ENCODE data around the gene DDX3X.
"Not testable (repeated sequence)": the region's sequence is repeated elsewhere in the genome, so short reads cannot be mapped to it uniquely, and the experiment has no call there.

Gene DDX3X

DNA sequence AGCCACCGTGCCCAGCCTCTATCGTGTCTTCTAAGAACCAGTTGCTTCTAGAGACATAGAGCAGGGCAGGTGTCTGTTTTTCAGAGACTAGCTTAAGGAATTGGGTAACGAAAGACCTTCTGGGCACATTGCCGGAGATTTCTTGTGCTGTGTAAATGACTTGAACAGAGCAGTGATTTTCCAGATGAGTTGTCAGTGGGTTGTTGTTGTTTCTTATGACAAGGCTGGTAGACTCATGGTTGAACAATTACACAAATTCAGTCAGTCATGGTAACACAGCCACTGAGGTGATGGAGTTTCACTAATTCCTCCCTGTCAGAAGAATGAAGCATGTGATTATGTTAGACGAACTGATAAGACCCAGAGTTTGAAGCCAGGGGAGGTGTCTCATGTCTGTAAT lies 20.5 kb upstream of the DDX3X start:
- Histone ChIP-seq H3K9me2 (replicated peaks; ENCODE audit: low read depth, low read length) (no peaks in the 10 kb centered on the region), H3K9ac (ENCODE audit: low read depth, low read length, poor library complexity, severe bottlenecking) (no peak overlapping the region), H3K4me2 (ENCODE audit: low read depth, low read length, poor library complexity, severe bottlenecking) (no peak overlapping the region), H3F3A (ENCODE audit: low read depth) (no peaks in the 10 kb centered on the region), H3K36me3 (ENCODE audit: insufficient read depth, low read length) (no peaks in the 10 kb centered on the region), H2AFZ (ENCODE audit: low read length) (no peak overlapping the region), H3K4me1 (ENCODE audit: insufficient read depth, low read length, poor library complexity, severe bottlenecking) (no peaks in the 10 kb centered on the region), H4K20me1 (ENCODE audit: insufficient read depth, low read length, poor library complexity, severe bottlenecking) (no peaks in the 10 kb centered on the region), H3K4me3 (ENCODE audit: low read length, poor library complexity, severe bottlenecking) (no peak overlapping the region), H3K9me3 (ENCODE audit: insufficient read depth, low read depth, low read length) (no peaks in the 10 kb centered on the region), H3K27me3 (ENCODE audit: insufficient read depth, low read length, poor library complexity, severe bottlenecking) (no peaks in the 10 kb centered on the region), H3K79me2 (ENCODE audit: insufficient read depth, low read length) (no peaks in the 10 kb centered on the region)
- no peak for TF ChIP-seq EZH2phosphoT487 (IDR thresholded peaks at IDR 0.05; ENCODE audit: borderline replicate concordance)
- TF ChIP-seq, protein P1, sequence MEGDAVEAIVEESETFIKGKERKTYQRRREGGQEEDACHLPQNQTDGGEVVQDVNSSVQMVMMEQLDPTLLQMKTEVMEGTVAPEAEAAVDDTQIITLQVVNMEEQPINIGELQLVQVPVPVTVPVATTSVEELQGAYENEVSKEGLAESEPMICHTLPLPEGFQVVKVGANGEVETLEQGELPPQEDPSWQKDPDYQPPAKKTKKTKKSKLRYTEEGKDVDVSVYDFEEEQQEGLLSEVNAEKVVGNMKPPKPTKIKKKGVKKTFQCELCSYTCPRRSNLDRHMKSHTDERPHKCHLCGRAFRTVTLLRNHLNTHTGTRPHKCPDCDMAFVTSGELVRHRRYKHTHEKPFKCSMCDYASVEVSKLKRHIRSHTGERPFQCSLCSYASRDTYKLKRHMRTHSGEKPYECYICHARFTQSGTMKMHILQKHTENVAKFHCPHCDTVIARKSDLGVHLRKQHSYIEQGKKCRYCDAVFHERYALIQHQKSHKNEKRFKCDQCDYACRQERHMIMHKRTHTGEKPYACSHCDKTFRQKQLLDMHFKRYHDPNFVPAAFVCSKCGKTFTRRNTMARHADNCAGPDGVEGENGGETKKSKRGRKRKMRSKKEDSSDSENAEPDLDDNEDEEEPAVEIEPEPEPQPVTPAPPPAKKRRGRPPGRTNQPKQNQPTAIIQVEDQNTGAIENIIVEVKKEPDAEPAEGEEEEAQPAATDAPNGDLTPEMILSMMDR (conservative IDR thresholded peaks at IDR 0.05; ENCODE audit: low read length), result no peak

DNA sequence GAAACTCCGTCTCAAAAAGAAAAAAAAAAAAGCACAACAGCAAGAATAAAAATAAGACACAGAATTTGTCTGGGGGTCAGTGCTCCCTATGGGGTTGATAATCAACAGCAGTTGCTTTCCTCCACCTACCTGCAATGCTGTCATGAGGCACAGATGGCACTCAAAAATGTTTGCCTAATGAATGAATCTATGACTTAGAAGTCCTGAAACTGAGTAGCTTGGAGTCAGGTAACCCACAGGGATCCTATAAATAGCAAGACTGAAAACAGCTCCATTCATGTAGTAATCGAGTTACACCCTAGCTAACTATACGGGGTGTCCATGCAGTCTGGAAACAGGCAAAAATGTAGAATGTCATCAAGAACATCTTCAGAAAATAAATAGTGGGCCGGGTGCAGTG lies 19.8 kb upstream of the DDX3X start:
- H3K9me2 ChIP-seq (replicated peaks; ENCODE audit: low read depth, low read length), result no peaks in the 10 kb centered on the region
- no peaks in the 10 kb centered on the region for H4K20me1 ChIP-seq (ENCODE audit: insufficient read depth, low read length, poor library complexity, severe bottlenecking)
- H3F3A ChIP-seq (ENCODE audit: low read depth), result no peaks in the 10 kb centered on the region
- H3K4me1 ChIP-seq (ENCODE audit: insufficient read depth, low read length, poor library complexity, severe bottlenecking), result no peaks in the 10 kb centered on the region
- H3K27me3 ChIP-seq (ENCODE audit: insufficient read depth, low read length, poor library complexity, severe bottlenecking), result no peaks in the 10 kb centered on the region
- no peaks in the 10 kb centered on the region for H3K79me2 ChIP-seq (ENCODE audit: insufficient read depth, low read length)
- H3K9ac ChIP-seq (ENCODE audit: low read depth, low read length, poor library complexity, severe bottlenecking), result no peak overlapping the region
- H2AFZ ChIP-seq (ENCODE audit: low read length), result no peak overlapping the region
- TF ChIP-seq EZH2phosphoT487 (IDR thresholded peaks at IDR 0.05; ENCODE audit: borderline replicate concordance), result no peak
- TF ChIP-seq, protein P1 (conservative IDR thresholded peaks at IDR 0.05; ENCODE audit: low read length), result no peak
- no peak overlapping the region for H3K4me2 ChIP-seq (ENCODE audit: low read depth, low read length, poor library complexity, severe bottlenecking)
- no peaks in the 10 kb centered on the region for H3K36me3 ChIP-seq (ENCODE audit: insufficient read depth, low read length)
- H3K9me3 ChIP-seq (ENCODE audit: insufficient read depth, low read depth, low read length), result no peaks in the 10 kb centered on the region
- H3K4me3 ChIP-seq (ENCODE audit: low read length, poor library complexity, severe bottlenecking), result no peak overlapping the region

DNA sequence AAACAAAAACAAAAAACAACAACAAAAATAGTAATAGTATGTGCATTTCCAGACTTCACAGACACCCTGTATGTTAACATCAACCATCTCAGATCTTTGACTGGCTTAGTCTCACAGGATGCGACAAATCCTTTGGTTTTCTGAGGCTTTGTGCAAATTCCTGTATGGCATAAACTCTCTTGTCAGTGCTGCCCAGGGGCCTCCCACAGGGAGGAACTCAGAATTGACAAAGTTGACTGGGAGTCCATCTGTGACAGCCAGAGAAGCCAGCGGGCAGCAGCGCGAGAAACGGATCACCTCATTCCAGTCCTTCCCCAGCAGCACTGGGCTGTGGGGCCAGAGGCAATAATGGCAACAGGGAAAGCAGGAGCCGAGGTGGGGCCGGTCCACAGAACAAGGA lies 19.1 kb upstream of the DDX3X start:
- H3K4me1 ChIP-seq (ENCODE audit: insufficient read depth, low read length, poor library complexity, severe bottlenecking), result no peaks in the 10 kb centered on the region
- no peaks in the 10 kb centered on the region for H3K36me3 ChIP-seq (ENCODE audit: insufficient read depth, low read length)
- H4K20me1 ChIP-seq (ENCODE audit: insufficient read depth, low read length, poor library complexity, severe bottlenecking), result no peaks in the 10 kb centered on the region
- no peak overlapping the region for H3K9ac ChIP-seq (ENCODE audit: low read depth, low read length, poor library complexity, severe bottlenecking)
- H3K9me3 ChIP-seq (ENCODE audit: insufficient read depth, low read depth, low read length), result no peaks in the 10 kb centered on the region
- H3F3A ChIP-seq (ENCODE audit: low read depth), result no peaks in the 10 kb centered on the region
- H3K4me3 ChIP-seq (ENCODE audit: low read length, poor library complexity, severe bottlenecking), result no peak overlapping the region
- no peak overlapping the region for H2AFZ ChIP-seq (ENCODE audit: low read length)
- no peak for TF ChIP-seq EZH2phosphoT487 (IDR thresholded peaks at IDR 0.05; ENCODE audit: borderline replicate concordance)
- TF ChIP-seq, protein P1 (conservative IDR thresholded peaks at IDR 0.05; ENCODE audit: low read length), result no peak
- no peaks in the 10 kb centered on the region for H3K27me3 ChIP-seq (ENCODE audit: insufficient read depth, low read length, poor library complexity, severe bottlenecking)
- H3K9me2 ChIP-seq (replicated peaks; ENCODE audit: low read depth, low read length), result no peaks in the 10 kb centered on the region
- H3K79me2 ChIP-seq (ENCODE audit: insufficient read depth, low read length), result no peaks in the 10 kb centered on the region
- no peak overlapping the region for H3K4me2 ChIP-seq (ENCODE audit: low read depth, low read length, poor library complexity, severe bottlenecking)

DNA sequence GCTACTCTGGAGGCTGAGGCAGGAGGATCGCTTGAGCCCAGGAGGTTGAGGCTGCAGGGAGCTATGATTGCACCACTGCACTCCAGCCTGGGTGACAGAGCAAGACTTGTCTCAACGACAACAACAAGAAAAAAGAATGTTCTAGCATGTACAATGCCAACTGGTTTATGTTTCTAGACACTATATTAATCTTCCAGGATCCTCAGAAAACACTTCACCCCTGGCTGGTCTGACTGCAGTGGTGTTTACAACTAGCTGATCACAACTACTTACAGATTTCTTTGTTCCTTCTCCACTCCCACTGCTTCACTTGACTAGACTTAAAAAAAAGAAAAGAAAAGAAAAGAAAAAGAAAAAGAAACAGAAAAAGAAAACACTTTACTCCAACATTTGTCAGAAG lies 17.7 kb upstream of the DDX3X start:
- not testable (repeated sequence) for H2AFZ ChIP-seq (ENCODE audit: low read length); H3K4me1 ChIP-seq (ENCODE audit: insufficient read depth, low read length, poor library complexity, severe bottlenecking); H3K4me2 ChIP-seq (ENCODE audit: low read depth, low read length, poor library complexity, severe bottlenecking); H4K20me1 ChIP-seq (ENCODE audit: insufficient read depth, low read length, poor library complexity, severe bottlenecking); H3K9ac ChIP-seq (ENCODE audit: low read depth, low read length, poor library complexity, severe bottlenecking); H3K4me3 ChIP-seq (ENCODE audit: low read length, poor library complexity, severe bottlenecking); H3K36me3 ChIP-seq (ENCODE audit: insufficient read depth, low read length); H3F3A ChIP-seq (ENCODE audit: low read depth); H3K9me2 ChIP-seq (replicated peaks; ENCODE audit: low read depth, low read length); H3K79me2 ChIP-seq (ENCODE audit: insufficient read depth, low read length); H3K27me3 ChIP-seq (ENCODE audit: insufficient read depth, low read length, poor library complexity, severe bottlenecking); H3K9me3 ChIP-seq (ENCODE audit: insufficient read depth, low read depth, low read length)
